ENCODE measurements around the gene ANKRD52. TPM values are rescaled to one million over a fixed set of nuclear protein-coding genes. Genes with fewer than 3 reads are reported as not detected.

The ANKRD52 gene
- total and polyA plus RNA-seq, 2 of the 8 experiments (the other 6 are each of a cell fraction or from before 2014, with no cell fraction given): 14.0 to 36.3 TPM

- H3K4me2 ChIP-seq (ENCODE audit: insufficient read depth in 1 of 2, low read depth in 2 of 2, low read length in 2 of 2): peak within 1 kb of the TSS; percentile 82 to 90
- peak within 1 kb of the TSS; percentile 63; the same call in 1 of the 2 replicates for H4K8ac ChIP-seq (ENCODE audit: extremely low read depth, insufficient read depth, low read length)
- no peak within 1 kb of the TSS for H2BK15ac ChIP-seq (ENCODE audit: low read length)
- H3K27me3 ChIP-seq (replicated peaks in 1 of 4; ENCODE audit: control insufficient read depth in 3 of 4, extremely low read depth in 1 of 4, insufficient read depth in 3 of 4, low read length in 3 of 4): no peaks in the 10 kb centered on the region
- DNase-seq (ENCODE audit: low read depth in 1 of 2, low spot score in 2 of 2) (peak; percentile 92 to 97), FAIRE-seq (no peak)
- peak within 1 kb of the TSS; percentile 24 for H3K56ac ChIP-seq (replicated peaks; ENCODE audit: insufficient read length, low read depth, low read length)
- peak within 1 kb of the TSS; percentile 86 for H2BK5ac ChIP-seq (ENCODE audit: low read depth, low read length)
- 0% methylated on average over 56 of the region's 63 CpGs; no CpG with 5 or more reads in 1 of the 2 experiments for WGBS, 2 experiments (ENCODE audit: extremely low coverage in 1 of 2, insufficient coverage in 1 of 2, insufficient read length in 1 of 2, insufficient replicate concordance in 2 of 2, low coverage in 1 of 2, low lambda C conversion rate in 2 of 2, missing lambda C conversion rate in 1 of 2)
- peak within 1 kb of the TSS; percentile 86 for H3K18ac ChIP-seq (ENCODE audit: extremely low read depth, low read length)
- no peak within 1 kb of the TSS for H3K4ac ChIP-seq (replicated peaks; ENCODE audit: insufficient read length, low read depth, low read length)
- no peak within 1 kb of the TSS for H2BK120ac ChIP-seq (replicated peaks; ENCODE audit: low read depth, low read length)
- H4K20me1 ChIP-seq (replicated peaks in 1 of 2; ENCODE audit: control insufficient read depth in 1 of 2, insufficient read depth in 2 of 2, low read length in 2 of 2): peaks cover 0 to 2% of the 10 kb centered on the region in 2 experiments
- peak within 1 kb of the TSS; percentile 10 for H4K5ac ChIP-seq (ENCODE audit: insufficient read length, low read depth, low read length)
- H2BK20ac ChIP-seq (ENCODE audit: low read length): no peak within 1 kb of the TSS
- peak within 1 kb of the TSS; percentile 77; the same call in 1 of the 2 replicates for H2BK12ac ChIP-seq (ENCODE audit: low read depth, low read length)
- H3K36me3 ChIP-seq (ENCODE audit: control insufficient read depth in 2 of 4, insufficient read depth in 4 of 4, low read length in 3 of 4): peaks cover 2 to 6% (median 4%) of the 10 kb centered on the region in 4 experiments; a peak in 5 of 8 replicates
- peaks cover 12 to 38% of the 10 kb centered on the region in 2 experiments for H3K79me2 ChIP-seq (ENCODE audit: control insufficient read depth in 1 of 2, insufficient read depth in 2 of 2, low read length in 2 of 2)
- CTCF ChIA-PET (ENCODE audit: partially characterized antibody): interaction anchor here (1.3 to 1.6 kb wide), 2 partner anchors 77 to 110 kb away, joined by 3 read pairs; partner anchors contain the start of gene SMARCC2
- no peaks in the 10 kb centered on the region for H3K79me1 ChIP-seq (ENCODE audit: low read depth, low read length)
- no peak within 1 kb of the TSS for H3K14ac ChIP-seq (ENCODE audit: insufficient read length)
- H2AFZ ChIP-seq (ENCODE audit: low read length): no peak within 1 kb of the TSS
- peak within 1 kb of the TSS; percentile 95 to 99 (median 96) for H3K4me3 ChIP-seq (ENCODE audit: extremely low read depth in 1 of 4, insufficient read depth in 2 of 4, low read depth in 3 of 4, low read length in 4 of 4)
- H3K9ac ChIP-seq (replicated peaks in 1 of 4; ENCODE audit: extremely low read depth in 1 of 4, low read depth in 3 of 4, low read length in 3 of 4): peak within 1 kb of the TSS; percentile 65 to 75 (median 68)
- H3K9me3 ChIP-seq (ENCODE audit: insufficient read depth in 2 of 2, low read depth in 1 of 2, low read length in 1 of 2): no peaks in the 10 kb centered on the region
- H3K23ac ChIP-seq (ENCODE audit: insufficient read length): no peak within 1 kb of the TSS
- no peak within 1 kb of the TSS for H4K91ac ChIP-seq (replicated peaks; ENCODE audit: insufficient read length, low read length)
- H3K4me1 ChIP-seq (replicated peaks in 1 of 4; ENCODE audit: control insufficient read depth in 3 of 4, insufficient read depth in 4 of 4, low read length in 3 of 4): peaks cover 0 to 9% (median 2%) of the 10 kb centered on the region in 4 experiments; a peak in 4 of 7 replicates
- POLR2A ChIA-PET (ENCODE audit: partially characterized antibody): interaction anchor here (0.7 to 2.1 kb wide), 14 partner anchors 18 to 183 kb away, joined by 3 to 14 read pairs (median 4); partner anchors contain the start of genes ANKRD52, COQ10A, IL23A and PAN2
- no peak within 1 kb of the TSS for H2AK5ac ChIP-seq (ENCODE audit: low read depth, low read length)
- H3K27ac ChIP-seq (ENCODE audit: low read depth, low read length): peak within 1 kb of the TSS; percentile 78
- peaks cover 3% of the 10 kb centered on the region; the same call in 1 of the 2 replicates for H3K23me2 ChIP-seq (ENCODE audit: low read depth, low read length)
- TF ChIP-seq GABPA (IDR thresholded peaks at IDR 0.05; ENCODE audit: borderline replicate concordance, insufficient read depth, low read length) (no peak), SP4 (IDR thresholded peaks at IDR 0.05; ENCODE audit: low read length) (peak; percentile 92; the same call in 1 of the 2 replicates), HDAC6 (IDR thresholded peaks at IDR 0.05; ENCODE audit: low read depth, low read length) (no peak), BRCA1 (IDR thresholded peaks at IDR 0.05; ENCODE audit: low read depth, low read length) (no peak), SP2 (IDR thresholded peaks at IDR 0.05; ENCODE audit: low read length) (0 out of 2 replicates have a peak, but pooled peaks have one; percentile 12), TEAD4 (IDR thresholded peaks at IDR 0.05; ENCODE audit: low read depth, low read length) (no peak), RXRA (IDR thresholded peaks at IDR 0.05; ENCODE audit: insufficient read depth, low read depth, low read length) (no peak), CREB1 (IDR thresholded peaks at IDR 0.05) (peak; percentile 56)
- TF ChIP-seq, protein P1, sequence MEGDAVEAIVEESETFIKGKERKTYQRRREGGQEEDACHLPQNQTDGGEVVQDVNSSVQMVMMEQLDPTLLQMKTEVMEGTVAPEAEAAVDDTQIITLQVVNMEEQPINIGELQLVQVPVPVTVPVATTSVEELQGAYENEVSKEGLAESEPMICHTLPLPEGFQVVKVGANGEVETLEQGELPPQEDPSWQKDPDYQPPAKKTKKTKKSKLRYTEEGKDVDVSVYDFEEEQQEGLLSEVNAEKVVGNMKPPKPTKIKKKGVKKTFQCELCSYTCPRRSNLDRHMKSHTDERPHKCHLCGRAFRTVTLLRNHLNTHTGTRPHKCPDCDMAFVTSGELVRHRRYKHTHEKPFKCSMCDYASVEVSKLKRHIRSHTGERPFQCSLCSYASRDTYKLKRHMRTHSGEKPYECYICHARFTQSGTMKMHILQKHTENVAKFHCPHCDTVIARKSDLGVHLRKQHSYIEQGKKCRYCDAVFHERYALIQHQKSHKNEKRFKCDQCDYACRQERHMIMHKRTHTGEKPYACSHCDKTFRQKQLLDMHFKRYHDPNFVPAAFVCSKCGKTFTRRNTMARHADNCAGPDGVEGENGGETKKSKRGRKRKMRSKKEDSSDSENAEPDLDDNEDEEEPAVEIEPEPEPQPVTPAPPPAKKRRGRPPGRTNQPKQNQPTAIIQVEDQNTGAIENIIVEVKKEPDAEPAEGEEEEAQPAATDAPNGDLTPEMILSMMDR (IDR thresholded peaks at IDR 0.05; ENCODE audit: control extremely low read depth in 1 of 3, insufficient read depth in 1 of 3, low read depth in 1 of 3, low read length in 3 of 3): no peak
Measured at GRCh38 chr12:56299853-56300643, 41.9 kb upstream of the ANKRD52 start, which contains the start of gene CS. TSS of gene CS (minus strand) at chr12:56300330. CDS start at chr12:56300201, 129 bp downstream.

Data from H1 (cell line).